ENCODE data around the gene EPB42. TPM values are rescaled to one million over a fixed set of nuclear protein-coding genes. Genes with fewer than 3 reads are reported as not detected.

Gene EPB42
- total and polyA plus RNA-seq, 2 experiments from 2014 or later: not detected

DNA sequence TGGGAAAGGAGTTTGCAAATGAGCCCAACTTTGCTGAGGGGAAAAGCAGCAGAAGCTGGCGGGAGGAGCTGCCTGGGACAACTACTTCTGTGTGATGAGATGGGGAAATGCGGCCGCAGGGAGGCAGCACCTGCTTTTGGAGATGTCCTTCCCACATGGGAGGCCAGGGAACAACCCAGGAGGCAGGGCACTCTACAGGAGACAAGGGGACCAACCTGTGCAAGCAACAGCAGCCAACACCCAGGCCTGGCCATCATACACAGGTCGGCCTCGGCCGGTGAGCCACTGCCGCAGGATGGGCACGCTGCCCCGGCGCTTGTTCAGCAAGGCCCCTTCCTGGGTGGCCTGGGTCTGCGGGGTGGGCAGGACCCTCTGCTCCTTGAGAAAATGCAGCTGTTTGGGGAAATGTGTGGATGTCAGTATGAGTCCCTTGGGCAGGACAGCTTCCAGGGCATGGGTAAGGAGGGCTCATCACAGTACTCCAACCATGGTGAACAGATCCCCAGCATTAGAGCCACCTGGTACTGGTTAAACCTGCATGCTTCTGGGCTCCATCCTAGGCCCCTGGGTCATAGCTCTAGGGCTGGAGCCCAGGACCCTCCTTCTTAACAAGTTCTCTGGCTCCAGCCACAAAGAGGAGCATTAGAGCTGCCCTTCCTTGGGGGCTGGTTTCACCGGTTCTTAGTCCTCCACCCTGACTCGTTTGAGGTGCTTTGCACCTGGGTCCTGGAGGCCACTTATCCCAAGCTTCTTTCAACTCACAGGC lies 11.6 kb downstream of the EPB42 start (continued):
- TF ChIP-seq, protein P1, sequence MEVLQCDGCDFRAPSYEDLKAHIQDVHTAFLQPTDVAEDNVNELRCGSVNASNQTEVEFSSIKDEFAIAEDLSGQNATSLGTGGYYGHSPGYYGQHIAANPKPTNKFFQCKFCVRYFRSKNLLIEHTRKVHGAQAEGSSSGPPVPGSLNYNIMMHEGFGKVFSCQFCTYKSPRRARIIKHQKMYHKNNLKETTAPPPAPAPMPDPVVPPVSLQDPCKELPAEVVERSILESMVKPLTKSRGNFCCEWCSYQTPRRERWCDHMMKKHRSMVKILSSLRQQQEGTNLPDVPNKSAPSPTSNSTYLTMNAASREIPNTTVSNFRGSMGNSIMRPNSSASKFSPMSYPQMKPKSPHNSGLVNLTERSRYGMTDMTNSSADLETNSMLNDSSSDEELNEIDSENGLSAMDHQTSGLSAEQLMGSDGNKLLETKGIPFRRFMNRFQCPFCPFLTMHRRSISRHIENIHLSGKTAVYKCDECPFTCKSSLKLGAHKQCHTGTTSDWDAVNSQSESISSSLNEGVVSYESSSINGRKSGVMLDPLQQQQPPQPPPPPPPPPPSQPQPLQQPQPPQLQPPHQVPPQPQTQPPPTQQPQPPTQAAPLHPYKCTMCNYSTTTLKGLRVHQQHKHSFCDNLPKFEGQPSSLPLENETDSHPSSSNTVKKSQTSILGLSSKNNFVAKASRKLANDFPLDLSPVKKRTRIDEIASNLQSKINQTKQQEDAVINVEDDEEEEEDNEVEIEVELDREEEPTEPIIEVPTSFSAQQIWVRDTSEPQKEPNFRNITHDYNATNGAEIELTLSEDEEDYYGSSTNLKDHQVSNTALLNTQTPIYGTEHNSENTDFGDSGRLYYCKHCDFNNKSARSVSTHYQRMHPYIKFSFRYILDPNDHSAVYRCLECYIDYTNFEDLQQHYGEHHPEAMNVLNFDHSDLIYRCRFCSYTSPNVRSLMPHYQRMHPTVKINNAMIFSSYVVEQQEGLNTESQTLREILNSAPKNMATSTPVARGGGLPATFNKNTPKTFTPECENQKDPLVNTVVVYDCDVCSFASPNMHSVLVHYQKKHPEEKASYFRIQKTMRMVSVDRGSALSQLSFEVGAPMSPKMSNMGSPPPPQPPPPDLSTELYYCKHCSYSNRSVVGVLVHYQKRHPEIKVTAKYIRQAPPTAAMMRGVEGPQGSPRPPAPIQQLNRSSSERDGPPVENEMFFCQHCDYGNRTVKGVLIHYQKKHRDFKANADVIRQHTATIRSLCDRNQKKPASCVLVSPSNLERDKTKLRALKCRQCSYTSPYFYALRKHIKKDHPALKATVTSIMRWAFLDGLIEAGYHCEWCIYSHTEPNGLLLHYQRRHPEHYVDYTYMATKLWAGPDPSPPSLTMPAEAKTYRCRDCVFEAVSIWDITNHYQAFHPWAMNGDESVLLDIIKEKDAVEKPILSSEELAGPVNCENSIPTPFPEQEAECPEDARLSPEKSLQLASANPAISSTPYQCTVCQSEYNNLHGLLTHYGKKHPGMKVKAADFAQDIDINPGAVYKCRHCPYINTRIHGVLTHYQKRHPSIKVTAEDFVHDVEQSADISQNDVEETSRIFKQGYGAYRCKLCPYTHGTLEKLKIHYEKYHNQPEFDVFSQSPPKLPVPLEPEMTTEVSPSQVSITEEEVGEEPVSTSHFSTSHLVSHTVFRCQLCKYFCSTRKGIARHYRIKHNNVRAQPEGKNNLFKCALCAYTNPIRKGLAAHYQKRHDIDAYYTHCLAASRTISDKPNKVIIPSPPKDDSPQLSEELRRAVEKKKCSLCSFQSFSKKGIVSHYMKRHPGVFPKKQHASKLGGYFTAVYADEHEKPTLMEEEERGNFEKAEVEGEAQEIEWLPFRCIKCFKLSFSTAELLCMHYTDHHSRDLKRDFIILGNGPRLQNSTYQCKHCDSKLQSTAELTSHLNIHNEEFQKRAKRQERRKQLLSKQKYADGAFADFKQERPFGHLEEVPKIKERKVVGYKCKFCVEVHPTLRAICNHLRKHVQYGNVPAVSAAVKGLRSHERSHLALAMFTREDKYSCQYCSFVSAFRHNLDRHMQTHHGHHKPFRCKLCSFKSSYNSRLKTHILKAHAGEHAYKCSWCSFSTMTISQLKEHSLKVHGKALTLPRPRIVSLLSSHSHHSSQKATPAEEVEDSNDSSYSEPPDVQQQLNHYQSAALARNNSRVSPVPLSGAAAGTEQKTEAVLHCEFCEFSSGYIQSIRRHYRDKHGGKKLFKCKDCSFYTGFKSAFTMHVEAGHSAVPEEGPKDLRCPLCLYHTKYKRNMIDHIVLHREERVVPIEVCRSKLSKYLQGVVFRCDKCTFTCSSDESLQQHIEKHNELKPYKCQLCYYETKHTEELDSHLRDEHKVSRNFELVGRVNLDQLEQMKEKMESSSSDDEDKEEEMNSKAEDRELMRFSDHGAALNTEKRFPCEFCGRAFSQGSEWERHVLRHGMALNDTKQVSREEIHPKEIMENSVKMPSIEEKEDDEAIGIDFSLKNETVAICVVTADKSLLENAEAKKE (CRISPR knock-in tag; IDR thresholded peaks at IDR 0.05): 0 out of 2 replicates have a peak, but pooled peaks have one; percentile 4
- TF ChIP-seq, protein P2, sequence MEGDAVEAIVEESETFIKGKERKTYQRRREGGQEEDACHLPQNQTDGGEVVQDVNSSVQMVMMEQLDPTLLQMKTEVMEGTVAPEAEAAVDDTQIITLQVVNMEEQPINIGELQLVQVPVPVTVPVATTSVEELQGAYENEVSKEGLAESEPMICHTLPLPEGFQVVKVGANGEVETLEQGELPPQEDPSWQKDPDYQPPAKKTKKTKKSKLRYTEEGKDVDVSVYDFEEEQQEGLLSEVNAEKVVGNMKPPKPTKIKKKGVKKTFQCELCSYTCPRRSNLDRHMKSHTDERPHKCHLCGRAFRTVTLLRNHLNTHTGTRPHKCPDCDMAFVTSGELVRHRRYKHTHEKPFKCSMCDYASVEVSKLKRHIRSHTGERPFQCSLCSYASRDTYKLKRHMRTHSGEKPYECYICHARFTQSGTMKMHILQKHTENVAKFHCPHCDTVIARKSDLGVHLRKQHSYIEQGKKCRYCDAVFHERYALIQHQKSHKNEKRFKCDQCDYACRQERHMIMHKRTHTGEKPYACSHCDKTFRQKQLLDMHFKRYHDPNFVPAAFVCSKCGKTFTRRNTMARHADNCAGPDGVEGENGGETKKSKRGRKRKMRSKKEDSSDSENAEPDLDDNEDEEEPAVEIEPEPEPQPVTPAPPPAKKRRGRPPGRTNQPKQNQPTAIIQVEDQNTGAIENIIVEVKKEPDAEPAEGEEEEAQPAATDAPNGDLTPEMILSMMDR (conservative IDR thresholded peaks at IDR 0.05; ENCODE audit: low read depth in 2 of 2): peak; percentile 48 to 78

DNA sequence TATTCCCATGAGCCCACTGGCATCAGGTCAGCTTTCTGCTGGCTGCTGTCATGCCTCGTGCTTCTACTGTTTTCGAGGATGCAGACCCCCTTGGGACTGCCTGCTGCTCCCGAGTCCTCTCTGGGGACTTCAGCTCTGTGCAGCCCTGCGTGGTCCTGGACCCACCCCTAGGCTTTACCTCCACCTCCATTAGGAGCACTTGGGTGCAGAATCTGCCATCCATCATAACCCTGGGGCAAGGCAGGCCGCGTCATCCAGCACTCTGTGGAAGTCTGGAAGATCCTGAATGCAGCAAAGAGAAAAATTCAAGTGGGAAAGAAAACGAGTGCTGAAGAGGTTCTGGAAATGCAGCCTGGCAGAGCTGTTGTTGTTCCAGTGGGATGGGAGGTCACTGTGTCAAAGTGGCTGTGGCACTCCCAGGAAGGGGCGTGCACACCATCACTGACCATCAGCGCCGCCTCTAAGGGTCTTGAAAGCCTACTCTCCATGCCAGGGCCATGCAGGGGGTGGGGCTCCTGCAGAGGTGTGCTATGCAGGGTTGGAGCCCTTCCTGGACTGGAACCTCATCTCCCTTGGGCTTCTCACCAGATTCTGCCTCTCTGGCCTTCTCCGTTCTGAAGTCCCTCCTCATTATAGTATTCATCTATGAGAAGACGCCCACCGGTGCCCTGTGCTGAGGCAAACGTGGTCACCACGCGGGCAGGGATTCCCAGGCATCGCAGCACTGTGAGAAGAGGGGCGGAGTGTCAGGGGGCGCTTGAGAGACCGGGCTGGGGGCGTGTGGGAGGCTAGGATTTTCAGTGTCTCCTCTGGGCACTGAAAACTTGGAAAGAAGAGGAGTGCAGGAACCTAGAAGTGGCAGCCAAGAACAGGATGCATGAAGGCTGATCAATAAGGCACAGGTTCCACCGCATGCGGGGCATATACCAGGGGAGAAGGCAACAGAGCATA lies 12.5 kb downstream of the EPB42 start:
- ATAC-seq (no peak), DNase-seq (ENCODE audit: low spot score) (no peak)
- H3K27ac Mint-ChIP-seq: no peak overlapping the region
- H3K9me3 Mint-ChIP-seq: no peaks in the 10 kb centered on the region
- Histone ChIP-seq H3K4me1 (ENCODE audit: insufficient read depth) (no peaks in the 10 kb centered on the region), H4K20me1 (replicated peaks; ENCODE audit: insufficient read depth) (no peaks in the 10 kb centered on the region), H3K27ac (ENCODE audit: low read depth) (no peak overlapping the region), H3K27me3 (ENCODE audit: insufficient read depth) (no peaks in the 10 kb centered on the region), H3F3A (replicated peaks; ENCODE audit: low read depth) (no peaks in the 10 kb centered on the region), H3K79me2 (replicated peaks; ENCODE audit: insufficient read depth) (no peaks in the 10 kb centered on the region), H3K9me2 (ENCODE audit: insufficient read depth) (no peaks in the 10 kb centered on the region), H2AFZ (peak overlapping the region; percentile 95), H3K36me3 (ENCODE audit: insufficient read depth) (no peaks in the 10 kb centered on the region), H3K4me2 (0 out of 2 replicates have a peak overlapping the region, but pooled peaks have one; percentile 12), H3K4me3 (no peak overlapping the region)
- H3K27me3 Mint-ChIP-seq (ENCODE audit: insufficient read depth, low read depth, poor library complexity): peaks cover 14% of the 10 kb centered on the region
- H3K4me3 Mint-ChIP-seq: no peak overlapping the region
- H3K36me3 Mint-ChIP-seq (ENCODE audit: low read depth): no peaks in the 10 kb centered on the region
- peaks cover 11% of the 10 kb centered on the region for H3K4me1 Mint-ChIP-seq
- TF ChIP-seq, protein P1 (CRISPR knock-in tag; IDR thresholded peaks at IDR 0.05): no peak
- no peak for TF ChIP-seq STAT1 (IDR thresholded peaks at IDR 0.05; ENCODE audit: unreplicated experiment)
